ENCODE data around the gene CKS1B. TPM values are rescaled to one million over a fixed set of nuclear protein-coding genes. Genes with fewer than 3 reads are reported as not detected.

Gene CKS1B
- total and polyA plus RNA-seq, 2 donors (not counting 1 experiment from before 2014, with no cell fraction given): 16.8 to 33.0 TPM

DNA sequence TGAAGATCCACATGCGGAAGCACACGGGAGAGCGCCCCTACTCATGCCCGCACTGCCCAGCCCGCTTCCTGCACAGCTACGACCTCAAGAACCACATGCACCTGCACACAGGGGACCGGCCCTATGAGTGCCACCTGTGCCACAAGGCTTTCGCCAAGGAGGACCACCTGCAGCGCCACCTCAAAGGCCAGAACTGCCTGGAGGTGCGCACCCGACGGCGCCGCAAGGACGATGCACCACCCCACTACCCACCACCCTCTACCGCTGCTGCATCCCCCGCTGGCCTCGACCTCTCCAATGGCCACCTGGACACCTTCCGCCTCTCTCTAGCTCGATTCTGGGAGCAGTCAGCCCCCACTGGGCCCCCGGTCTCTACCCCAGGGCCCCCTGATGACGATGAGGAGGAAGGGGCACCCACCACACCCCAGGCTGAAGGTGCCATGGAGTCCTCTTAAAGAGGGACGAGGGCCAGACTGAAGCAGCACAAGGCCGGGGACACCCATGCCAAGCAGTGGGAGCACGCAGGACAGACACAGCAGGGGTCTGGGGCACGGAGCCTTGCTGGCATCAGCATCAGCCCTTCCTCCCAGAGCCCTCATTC lies 41.9 kb downstream of the CKS1B start:
- H3K4me2 ChIP-seq (replicated peaks; ENCODE audit: low read depth, low read length, poor library complexity, severe bottlenecking): peak overlapping the region; percentile 92
- H3K4me1 ChIP-seq (ENCODE audit: control insufficient read depth in 2 of 2, insufficient read depth in 2 of 2, low read length in 2 of 2): peaks cover 63 to 77% of the 10 kb centered on the region in 2 donors
- CTCF ChIA-PET: interaction anchor here (0.9 to 17.4 kb wide), 23 partner anchors 13 to 457 kb away, joined by 3 to 295 read pairs (median 8); partner anchors contain the start of genes ADAM15, CKS1B, FLAD1 and LENEP
- Mint-ChIP-seq H3K4me3 (peak overlapping the region; percentile 84), H3K9me3 (ENCODE audit: insufficient read depth) (no peaks in the 10 kb centered on the region), H3K27ac (peak overlapping the region; percentile 93), H3K27me3 (no peaks in the 10 kb centered on the region), H3K4me1 (peaks cover 75% of the 10 kb centered on the region)
- peak overlapping the region; percentile 88 to 89 for H3K27ac ChIP-seq (ENCODE audit: low read length in 2 of 2)
- H3K36me3 ChIP-seq (replicated peaks in 1 of 2; ENCODE audit: control extremely low read depth in 1 of 2, control insufficient read depth in 1 of 2, extremely low read depth in 1 of 2, insufficient read depth in 2 of 2, low read length in 1 of 2): peaks cover 0 to 19% of the 10 kb centered on the region in 2 experiments
- peak; percentile 25 for ATAC-seq (ENCODE audit: low read depth)
- peaks cover 12% of the 10 kb centered on the region for H4K20me1 ChIP-seq (ENCODE audit: control insufficient read depth, insufficient read depth, low read length, poor library complexity, severe bottlenecking)
- peak overlapping the region in 2 of 5 experiments; percentile 13 to 68 for H3K4me3 ChIP-seq (ENCODE audit: control extremely low read depth in 1 of 5, extremely low read depth in 1 of 5, insufficient read depth in 1 of 5, low read depth in 2 of 5, low read length in 4 of 5)
- no peak overlapping the region for H2AFZ ChIP-seq (ENCODE audit: insufficient read depth, low read depth, low read length, poor library complexity, severe bottlenecking)
- peak overlapping the region; percentile 69 for H3K9ac ChIP-seq (ENCODE audit: low read length)
- intact Hi-C loops (cut with micrococcal nuclease): loop anchor here (2.0 kb wide), 1 partner anchor 34 kb away; the partner anchor contains the start of gene FLAD1
- no peak for TF ChIP-seq EZH2 (IDR thresholded peaks at IDR 0.05; ENCODE audit: borderline replicate concordance, insufficient read depth, low read depth, low read length, poor library complexity, severe bottlenecking)
- TF ChIP-seq, protein P1, sequence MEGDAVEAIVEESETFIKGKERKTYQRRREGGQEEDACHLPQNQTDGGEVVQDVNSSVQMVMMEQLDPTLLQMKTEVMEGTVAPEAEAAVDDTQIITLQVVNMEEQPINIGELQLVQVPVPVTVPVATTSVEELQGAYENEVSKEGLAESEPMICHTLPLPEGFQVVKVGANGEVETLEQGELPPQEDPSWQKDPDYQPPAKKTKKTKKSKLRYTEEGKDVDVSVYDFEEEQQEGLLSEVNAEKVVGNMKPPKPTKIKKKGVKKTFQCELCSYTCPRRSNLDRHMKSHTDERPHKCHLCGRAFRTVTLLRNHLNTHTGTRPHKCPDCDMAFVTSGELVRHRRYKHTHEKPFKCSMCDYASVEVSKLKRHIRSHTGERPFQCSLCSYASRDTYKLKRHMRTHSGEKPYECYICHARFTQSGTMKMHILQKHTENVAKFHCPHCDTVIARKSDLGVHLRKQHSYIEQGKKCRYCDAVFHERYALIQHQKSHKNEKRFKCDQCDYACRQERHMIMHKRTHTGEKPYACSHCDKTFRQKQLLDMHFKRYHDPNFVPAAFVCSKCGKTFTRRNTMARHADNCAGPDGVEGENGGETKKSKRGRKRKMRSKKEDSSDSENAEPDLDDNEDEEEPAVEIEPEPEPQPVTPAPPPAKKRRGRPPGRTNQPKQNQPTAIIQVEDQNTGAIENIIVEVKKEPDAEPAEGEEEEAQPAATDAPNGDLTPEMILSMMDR (IDR thresholded peaks at IDR 0.05): no peak
- DNase-seq: peak; percentile 84
- POLR2A ChIA-PET: interaction anchor here (0.5 to 6.0 kb wide), 9 partner anchors 9 to 72 kb away, joined by 3 to 74 read pairs (median 5); partner anchors contain the start of genes ADAM15, CKS1B, PBXIP1 and ZBTB7B
- H3K9me3 ChIP-seq (ENCODE audit: control extremely low read depth in 1 of 3, control insufficient read depth in 2 of 3, insufficient read depth in 1 of 3, low read length in 2 of 3): peaks cover 0 to 2% (median 0%) of the 10 kb centered on the region in 3 donors
- no peaks in the 10 kb centered on the region for H3K27me3 ChIP-seq (replicated peaks in 1 of 4; ENCODE audit: control extremely low read depth in 1 of 4, control insufficient read depth in 3 of 4, insufficient read depth in 4 of 4, low read length in 3 of 4)
- H3K79me2 ChIP-seq (ENCODE audit: control insufficient read depth, insufficient read depth, low read length): no peaks in the 10 kb centered on the region
- 13% methylated on average over 25 of the region's 26 CpGs for WGBS (ENCODE audit: insufficient coverage)

All from B cell (primary cell).